ENCODE results near the gene TMEM39B. TPM values are rescaled to one million over a fixed set of nuclear protein-coding genes. Genes with fewer than 3 reads are reported as not detected.
A peak's percentile ranks its signal among the peaks of the same experiment; 100 is the strongest.

TMEM39B gene
- total and polyA plus RNA-seq, 2 donors (not counting 1 experiment from before 2014, with no cell fraction given): 7.9 to 11.1 TPM

DNA sequence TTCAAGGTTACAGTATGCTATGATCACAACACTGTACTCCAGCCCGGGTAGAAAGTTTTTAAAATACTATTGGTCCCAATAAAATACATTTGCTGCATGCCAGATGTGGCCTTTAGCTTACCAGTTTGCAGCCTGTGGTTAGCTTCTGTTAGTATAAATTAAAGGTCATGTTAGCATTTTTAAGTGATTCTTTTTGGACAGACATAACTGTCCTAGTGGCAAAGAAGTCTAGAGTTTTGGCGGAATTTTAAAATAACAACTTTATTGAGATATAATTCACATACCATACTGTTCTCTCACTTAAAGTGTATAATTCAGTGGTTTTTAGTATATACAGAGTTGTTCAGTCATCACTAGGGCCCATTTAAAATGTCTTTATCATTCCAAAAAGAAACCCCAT lies 24.3 kb upstream of the TMEM39B start:
- Histone ChIP-seq H4K20me1 (ENCODE audit: control insufficient read depth, extremely low read depth, insufficient read depth, low read length) (no peaks in the 10 kb centered on the region), H3K9ac (ENCODE audit: insufficient read depth, low read length) (no peak overlapping the region), H2AFZ (ENCODE audit: low read length) (no peak overlapping the region), H3K4me3 (replicated peaks in 1 of 4; ENCODE audit: control extremely low read depth in 1 of 4, insufficient read depth in 1 of 4, low read depth in 3 of 4, low read length in 4 of 4) (no peak overlapping the region), H3K4me1 (ENCODE audit: control insufficient read depth, extremely low read depth, insufficient read depth, low read length) (peaks cover 2% of the 10 kb centered on the region), H3K36me3 (ENCODE audit: control insufficient read depth, insufficient read depth, low read length) (peaks cover 12% of the 10 kb centered on the region), H3K9me3 (ENCODE audit: control insufficient read depth, insufficient read depth, low read depth, low read length) (no peaks in the 10 kb centered on the region), H3K4me2 (ENCODE audit: extremely low read depth, insufficient read depth, low read length) (no peak overlapping the region), H3K79me2 (ENCODE audit: control insufficient read depth, insufficient read depth, low read length) (peaks cover 7% of the 10 kb centered on the region), H3K27me3 (ENCODE audit: control insufficient read depth, insufficient read depth, low read length) (no peaks in the 10 kb centered on the region), H3K27ac (ENCODE audit: insufficient read depth, low read length) (no peak overlapping the region)
- no peak for TF ChIP-seq EZH2 (IDR thresholded peaks at IDR 0.05; ENCODE audit: low read length, missing control alignments)
- TF ChIP-seq, protein P1, sequence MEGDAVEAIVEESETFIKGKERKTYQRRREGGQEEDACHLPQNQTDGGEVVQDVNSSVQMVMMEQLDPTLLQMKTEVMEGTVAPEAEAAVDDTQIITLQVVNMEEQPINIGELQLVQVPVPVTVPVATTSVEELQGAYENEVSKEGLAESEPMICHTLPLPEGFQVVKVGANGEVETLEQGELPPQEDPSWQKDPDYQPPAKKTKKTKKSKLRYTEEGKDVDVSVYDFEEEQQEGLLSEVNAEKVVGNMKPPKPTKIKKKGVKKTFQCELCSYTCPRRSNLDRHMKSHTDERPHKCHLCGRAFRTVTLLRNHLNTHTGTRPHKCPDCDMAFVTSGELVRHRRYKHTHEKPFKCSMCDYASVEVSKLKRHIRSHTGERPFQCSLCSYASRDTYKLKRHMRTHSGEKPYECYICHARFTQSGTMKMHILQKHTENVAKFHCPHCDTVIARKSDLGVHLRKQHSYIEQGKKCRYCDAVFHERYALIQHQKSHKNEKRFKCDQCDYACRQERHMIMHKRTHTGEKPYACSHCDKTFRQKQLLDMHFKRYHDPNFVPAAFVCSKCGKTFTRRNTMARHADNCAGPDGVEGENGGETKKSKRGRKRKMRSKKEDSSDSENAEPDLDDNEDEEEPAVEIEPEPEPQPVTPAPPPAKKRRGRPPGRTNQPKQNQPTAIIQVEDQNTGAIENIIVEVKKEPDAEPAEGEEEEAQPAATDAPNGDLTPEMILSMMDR (conservative IDR thresholded peaks at IDR 0.05 in 1 of 2, IDR thresholded peaks at IDR 0.05 in 1 of 2; ENCODE audit: low read depth in 1 of 2, low read length in 2 of 2): no peak
- DNase-seq (ENCODE audit: low read depth in 2 of 2): peak in 1 of 2 donors; percentile 25

DNA sequence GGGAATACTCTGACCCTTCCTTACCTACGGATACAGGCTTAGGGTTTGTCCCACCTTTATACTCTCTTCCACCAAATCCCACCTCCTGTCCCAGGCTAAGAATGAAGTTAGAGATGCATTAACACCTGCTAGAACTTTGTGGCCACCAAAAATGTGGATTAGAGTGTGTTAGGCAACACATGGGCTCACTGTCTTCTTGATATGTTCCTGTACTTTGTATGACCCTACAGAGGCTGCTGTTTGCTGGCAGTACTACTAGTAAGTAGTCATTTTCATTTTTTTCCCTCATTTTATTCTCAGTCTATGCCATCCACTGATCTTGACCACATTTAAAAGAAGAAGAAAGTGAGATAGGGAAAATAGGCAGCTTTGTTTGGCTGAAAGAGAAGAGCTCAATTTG lies 21.0 kb upstream of the TMEM39B start:
- Histone ChIP-seq H3K4me2 (ENCODE audit: extremely low read depth, insufficient read depth, low read length) (no peak overlapping the region), H3K9ac (ENCODE audit: insufficient read depth, low read length) (no peak overlapping the region), H4K20me1 (ENCODE audit: control insufficient read depth, extremely low read depth, insufficient read depth, low read length) (no peaks in the 10 kb centered on the region), H3K27me3 (ENCODE audit: control insufficient read depth, insufficient read depth, low read length) (no peaks in the 10 kb centered on the region), H2AFZ (ENCODE audit: low read length) (no peak overlapping the region), H3K36me3 (ENCODE audit: control insufficient read depth, insufficient read depth, low read length) (peaks cover 24% of the 10 kb centered on the region), H3K4me3 (replicated peaks in 1 of 4; ENCODE audit: control extremely low read depth in 1 of 4, insufficient read depth in 1 of 4, low read depth in 3 of 4, low read length in 4 of 4) (no peak overlapping the region), H3K27ac (ENCODE audit: insufficient read depth, low read length) (no peak overlapping the region), H3K4me1 (ENCODE audit: control insufficient read depth, extremely low read depth, insufficient read depth, low read length) (peaks cover 2% of the 10 kb centered on the region), H3K9me3 (ENCODE audit: control insufficient read depth, insufficient read depth, low read depth, low read length) (no peaks in the 10 kb centered on the region), H3K79me2 (ENCODE audit: control insufficient read depth, insufficient read depth, low read length) (peaks cover 14% of the 10 kb centered on the region)
- TF ChIP-seq, protein P1 (conservative IDR thresholded peaks at IDR 0.05 in 1 of 2, IDR thresholded peaks at IDR 0.05 in 1 of 2; ENCODE audit: low read depth in 1 of 2, low read length in 2 of 2): no peak
- TF ChIP-seq EZH2 (IDR thresholded peaks at IDR 0.05; ENCODE audit: low read length, missing control alignments): no peak
- DNase-seq (ENCODE audit: low read depth in 2 of 2): no peak

DNA sequence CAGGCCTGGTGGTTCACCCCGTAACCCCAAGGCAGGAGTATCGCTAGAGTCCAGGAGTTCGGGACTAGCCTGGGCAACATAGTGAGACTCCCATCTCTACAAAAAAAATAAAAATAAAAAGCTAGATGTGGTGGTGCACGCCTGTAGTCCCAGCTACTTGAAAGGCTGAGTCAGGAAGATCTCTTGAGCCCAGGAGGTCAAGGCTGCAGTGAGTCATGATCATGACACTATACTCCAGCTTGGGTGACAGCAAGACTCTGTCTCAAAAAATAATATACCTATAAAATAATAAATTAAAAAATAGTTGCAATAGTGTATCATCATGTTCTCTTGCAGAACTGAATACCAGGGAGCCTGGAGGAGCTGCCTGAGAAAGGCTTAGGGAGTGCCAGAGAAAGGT lies 19.9 kb upstream of the TMEM39B start:
- Histone ChIP-seq H2AFZ (ENCODE audit: low read length) (no peak overlapping the region), H3K4me3 (replicated peaks in 1 of 4; ENCODE audit: control extremely low read depth in 1 of 4, insufficient read depth in 1 of 4, low read depth in 3 of 4, low read length in 4 of 4) (no peak overlapping the region), H3K27me3 (ENCODE audit: control insufficient read depth, insufficient read depth, low read length) (no peaks in the 10 kb centered on the region), H3K4me2 (ENCODE audit: extremely low read depth, insufficient read depth, low read length) (no peak overlapping the region), H3K36me3 (ENCODE audit: control insufficient read depth, insufficient read depth, low read length) (peaks cover 28% of the 10 kb centered on the region), H3K27ac (ENCODE audit: insufficient read depth, low read length) (peak overlapping the region; percentile 16), H3K79me2 (ENCODE audit: control insufficient read depth, insufficient read depth, low read length) (peaks cover 19% of the 10 kb centered on the region), H3K9me3 (ENCODE audit: control insufficient read depth, insufficient read depth, low read depth, low read length) (no peaks in the 10 kb centered on the region), H3K9ac (ENCODE audit: insufficient read depth, low read length) (no peak overlapping the region), H3K4me1 (ENCODE audit: control insufficient read depth, extremely low read depth, insufficient read depth, low read length) (peaks cover 2% of the 10 kb centered on the region), H4K20me1 (ENCODE audit: control insufficient read depth, extremely low read depth, insufficient read depth, low read length) (no peaks in the 10 kb centered on the region)
- peak in 1 of 2 donors; percentile 48 for DNase-seq (ENCODE audit: low read depth in 2 of 2)
- TF ChIP-seq, protein P1 (conservative IDR thresholded peaks at IDR 0.05 in 1 of 2, IDR thresholded peaks at IDR 0.05 in 1 of 2; ENCODE audit: low read depth in 1 of 2, low read length in 2 of 2): no peak
- TF ChIP-seq EZH2 (IDR thresholded peaks at IDR 0.05; ENCODE audit: low read length, missing control alignments): no peak
